ENCODE results near the gene UGT1A7. TPM values are rescaled to one million over a fixed set of nuclear protein-coding genes. Genes with fewer than 3 reads are reported as not detected.

The UGT1A7 gene
- total RNA-seq, 1 donor from 2014 or later, result not detected

DNA sequence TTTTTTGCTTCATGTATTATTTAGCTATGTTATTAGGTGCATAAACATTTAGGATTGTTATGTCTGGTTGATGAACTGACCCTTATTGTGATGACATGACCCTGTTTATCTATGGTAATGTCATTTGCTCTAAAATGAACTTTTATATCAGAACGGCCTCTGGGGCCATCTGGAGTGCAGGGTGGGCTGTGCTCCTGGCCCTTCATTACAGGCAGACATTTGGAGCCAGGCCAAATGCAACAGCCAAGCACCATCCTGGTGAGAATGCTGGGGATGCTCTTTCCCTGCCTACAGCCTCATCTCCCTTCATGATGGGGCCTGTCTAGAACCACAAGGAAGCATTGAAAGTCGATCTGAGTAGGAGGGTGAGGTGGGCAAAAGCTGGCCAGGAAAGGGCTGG is 134.6 kb downstream of the UGT1A7 start:
- Mint-ChIP-seq H3K27ac (no peak overlapping the region), H3K36me3 (ENCODE audit: low read depth) (no peaks in the 10 kb centered on the region), H3K9me3 (no peaks in the 10 kb centered on the region), H3K27me3 (ENCODE audit: low read depth) (peaks cover 14% of the 10 kb centered on the region), H3K4me1 (ENCODE audit: low read depth) (no peaks in the 10 kb centered on the region), H3K4me3 (ENCODE audit: low read depth) (no peak overlapping the region)
- no peak for DNase-seq (ENCODE audit: low spot score)
- intact Hi-C loops (cut with micrococcal nuclease), result no loop called here

DNA sequence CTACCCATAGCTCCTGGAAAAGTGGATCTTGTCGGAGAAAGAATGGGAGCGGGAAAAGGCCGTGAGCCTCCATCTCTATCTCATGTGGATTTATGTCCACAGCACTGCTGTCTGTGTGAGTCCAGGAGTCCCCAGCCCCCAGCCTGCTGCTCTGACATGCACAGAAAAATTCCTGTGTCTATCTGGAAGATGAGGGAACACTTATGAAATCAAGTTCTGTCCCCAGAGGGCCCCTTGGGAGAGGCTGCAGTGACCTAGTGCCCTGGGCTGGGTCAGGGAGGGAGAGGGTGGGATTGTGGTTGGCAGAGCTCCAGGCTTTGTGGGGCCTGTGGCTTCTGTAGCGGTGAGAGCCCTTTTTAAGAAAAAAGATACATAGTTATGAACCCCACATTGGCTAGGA is 135.1 kb downstream of the UGT1A7 start:
- Mint-ChIP-seq H3K36me3 (ENCODE audit: low read depth) (no peaks in the 10 kb centered on the region), H3K4me1 (ENCODE audit: low read depth) (no peaks in the 10 kb centered on the region), H3K9me3 (no peaks in the 10 kb centered on the region), H3K27me3 (ENCODE audit: low read depth) (peaks cover 14% of the 10 kb centered on the region), H3K4me3 (ENCODE audit: low read depth) (no peak overlapping the region), H3K27ac (no peak overlapping the region)
- no peak for DNase-seq (ENCODE audit: low spot score)
- intact Hi-C loops (cut with micrococcal nuclease), result no loop called here

DNA sequence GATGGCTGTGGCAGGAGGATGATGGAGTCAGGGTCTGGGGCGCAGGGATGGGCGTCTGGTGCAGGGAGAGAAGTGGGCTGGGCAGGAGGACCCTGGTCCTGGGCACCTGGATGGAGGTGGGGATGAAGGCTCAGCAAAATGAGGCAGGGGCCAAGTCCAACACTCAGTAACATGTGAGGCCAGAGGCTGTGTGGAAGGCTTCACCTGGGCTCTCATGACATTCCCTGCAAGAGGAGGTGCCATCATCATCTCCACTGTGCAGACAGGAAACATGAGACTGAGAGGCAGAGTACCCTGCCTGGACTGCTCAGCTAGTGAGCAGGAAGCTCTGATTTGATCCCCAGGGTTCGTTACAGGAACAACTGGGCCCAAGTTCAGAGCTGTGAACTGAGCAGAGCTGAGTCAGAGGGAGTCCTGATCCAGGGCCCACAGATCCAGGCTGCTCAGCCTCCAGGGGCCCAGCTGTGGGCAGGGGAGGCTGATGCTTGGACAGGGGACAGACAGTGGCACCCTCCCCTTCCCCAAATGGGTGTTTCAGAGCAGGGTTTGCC is 135.7 kb downstream of the UGT1A7 start:
- Mint-ChIP-seq H3K4me3 (ENCODE audit: low read depth) (no peak overlapping the region), H3K4me1 (ENCODE audit: low read depth) (no peaks in the 10 kb centered on the region), H3K27me3 (ENCODE audit: low read depth) (peaks cover 11% of the 10 kb centered on the region), H3K27ac (no peak overlapping the region), H3K36me3 (ENCODE audit: low read depth) (no peaks in the 10 kb centered on the region), H3K9me3 (no peaks in the 10 kb centered on the region)
- no peak for DNase-seq (ENCODE audit: low spot score)
- intact Hi-C loops (cut with micrococcal nuclease), result no loop called here

DNA sequence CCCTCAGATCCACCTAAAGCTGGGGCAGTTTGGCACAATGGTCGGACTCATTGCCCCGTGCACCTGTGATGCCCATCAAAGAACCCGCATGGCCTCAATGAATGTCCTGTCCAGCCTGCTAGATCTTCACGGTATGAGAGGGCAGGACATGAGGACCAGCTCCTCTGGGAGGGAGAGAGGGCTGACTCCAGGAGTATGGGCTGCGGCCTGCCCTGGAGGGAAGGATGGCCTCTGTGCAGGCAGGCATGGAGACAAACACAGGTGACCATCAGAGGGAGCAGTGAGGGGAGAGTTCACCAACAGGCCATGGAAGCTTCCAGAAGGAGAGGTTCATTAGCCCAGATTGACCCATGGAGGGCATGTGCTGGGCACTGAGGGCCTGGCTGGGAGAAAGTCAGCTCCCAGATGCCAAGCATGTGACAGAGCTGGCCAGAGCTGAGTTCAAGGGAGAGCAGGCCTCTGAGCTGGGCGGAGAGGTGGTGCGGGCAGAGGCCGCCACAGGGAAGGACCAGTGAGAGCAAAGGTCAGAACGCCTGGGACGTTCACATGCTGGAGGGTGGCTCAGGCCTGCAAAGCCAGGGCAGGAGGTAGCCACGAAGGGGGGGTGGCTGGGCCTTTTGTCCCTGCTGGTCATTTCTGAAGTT is 136.4 kb downstream of the UGT1A7 start:
- intact Hi-C loops (cut with micrococcal nuclease), result no loop called here
- no peak overlapping the region for H3K4me3 Mint-ChIP-seq (ENCODE audit: low read depth)
- peaks cover 11% of the 10 kb centered on the region for H3K27me3 Mint-ChIP-seq (ENCODE audit: low read depth)
- H3K27ac Mint-ChIP-seq, result no peak overlapping the region
- H3K4me1 Mint-ChIP-seq (ENCODE audit: low read depth), result no peaks in the 10 kb centered on the region
- no peaks in the 10 kb centered on the region for H3K36me3 Mint-ChIP-seq (ENCODE audit: low read depth)
- DNase-seq (ENCODE audit: low spot score), result no peak
- H3K9me3 Mint-ChIP-seq, result no peaks in the 10 kb centered on the region

DNA sequence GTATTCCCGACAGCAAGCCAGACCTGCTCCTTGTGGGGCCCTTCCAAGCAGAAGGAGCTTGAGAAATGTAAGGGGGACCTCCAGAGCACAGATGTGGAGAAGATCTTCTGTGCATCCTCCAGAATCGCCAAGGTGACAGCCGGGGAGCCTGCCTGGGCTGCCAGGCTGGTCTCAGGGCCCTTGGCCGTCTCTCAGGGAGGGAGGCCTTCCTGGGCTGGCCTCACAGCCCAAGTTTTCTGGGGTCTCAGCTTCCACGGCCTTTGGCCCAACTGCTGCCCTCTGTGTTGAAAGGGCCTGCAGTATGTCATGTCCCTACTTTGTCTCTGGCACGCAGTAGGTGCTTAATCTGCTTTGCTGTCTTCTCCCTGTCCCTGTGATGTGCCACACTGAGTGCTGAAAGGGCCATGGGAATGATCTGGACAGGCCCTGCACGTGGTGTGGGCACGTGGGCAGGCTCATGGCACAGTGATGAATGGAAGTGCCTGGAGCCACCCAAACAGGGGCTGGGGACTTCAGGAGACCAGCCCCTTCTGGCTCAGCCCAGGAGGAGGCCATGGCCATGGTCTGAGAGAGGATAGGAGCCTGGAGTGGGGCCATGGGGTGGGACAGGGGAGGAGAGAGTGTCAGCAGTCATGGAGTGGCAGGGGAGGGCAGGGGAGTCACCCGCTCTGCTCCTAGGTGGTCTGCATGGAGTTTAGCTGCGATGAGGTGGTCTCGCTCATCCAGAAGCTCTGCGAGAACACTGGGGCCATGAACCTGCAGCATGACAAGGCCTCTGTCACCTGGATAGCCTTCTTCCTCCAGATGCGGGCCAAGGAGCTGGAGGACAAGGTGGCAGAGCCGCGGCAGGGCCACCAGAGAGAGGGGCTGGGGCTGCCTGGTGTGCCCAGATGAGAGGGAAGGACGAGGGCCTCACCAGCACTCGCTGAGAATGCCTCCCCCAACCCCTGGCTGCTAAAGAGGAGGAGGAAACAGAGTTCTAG is 137.2 kb downstream of the UGT1A7 start:
- Mint-ChIP-seq H3K9me3 (no peaks in the 10 kb centered on the region), H3K4me3 (ENCODE audit: low read depth) (no peak overlapping the region), H3K27ac (no peak overlapping the region), H3K27me3 (ENCODE audit: low read depth) (peaks cover 8% of the 10 kb centered on the region), H3K36me3 (ENCODE audit: low read depth) (no peaks in the 10 kb centered on the region), H3K4me1 (ENCODE audit: low read depth) (no peaks in the 10 kb centered on the region)
- no peak for DNase-seq (ENCODE audit: low spot score)
- intact Hi-C loops (cut with micrococcal nuclease), result no loop called here

DNA sequence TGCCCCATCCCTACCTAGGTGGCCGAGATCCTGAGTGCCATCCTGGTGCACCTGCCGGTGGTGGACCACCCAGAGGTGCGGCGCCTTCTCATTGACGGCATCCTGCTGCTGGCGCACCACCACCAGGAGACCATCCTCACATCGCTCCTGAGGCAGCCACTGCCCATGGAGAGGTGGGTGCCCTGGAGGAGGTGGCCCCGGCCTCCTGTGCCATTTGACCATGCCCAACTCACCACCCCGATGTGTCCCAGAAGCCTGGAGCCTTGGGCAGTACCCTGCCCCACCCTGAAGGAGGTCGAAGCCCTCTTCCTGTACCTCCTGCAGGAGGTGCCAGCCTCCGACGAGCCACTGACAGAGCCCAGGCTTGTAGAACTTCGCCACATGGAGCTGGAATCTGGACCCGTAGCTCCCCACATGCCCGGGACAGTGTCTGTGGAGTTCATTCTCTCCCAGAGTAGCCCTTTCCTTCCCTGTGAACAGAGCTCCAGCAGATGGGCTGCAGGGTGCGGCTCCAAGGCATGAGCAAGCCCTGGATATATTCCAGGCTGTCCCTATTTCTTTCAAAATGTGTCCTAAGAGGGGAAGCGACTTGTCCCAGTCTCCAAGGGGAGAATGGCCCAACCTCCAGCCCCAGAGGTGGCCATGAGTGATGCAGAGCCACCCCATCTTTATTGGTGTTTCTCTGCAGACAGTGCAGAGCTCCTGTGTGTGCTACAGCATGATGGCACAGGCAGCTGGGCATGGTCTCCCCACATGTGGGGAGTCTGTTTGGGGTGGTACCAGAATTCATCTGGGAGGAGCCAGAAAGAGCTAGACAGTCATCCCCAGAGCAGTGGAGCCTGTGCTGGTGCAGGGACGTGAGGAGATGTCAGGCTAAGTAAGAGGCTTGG is 138.4 kb downstream of the UGT1A7 start:
- H3K27ac Mint-ChIP-seq, result no peak overlapping the region

DNA sequence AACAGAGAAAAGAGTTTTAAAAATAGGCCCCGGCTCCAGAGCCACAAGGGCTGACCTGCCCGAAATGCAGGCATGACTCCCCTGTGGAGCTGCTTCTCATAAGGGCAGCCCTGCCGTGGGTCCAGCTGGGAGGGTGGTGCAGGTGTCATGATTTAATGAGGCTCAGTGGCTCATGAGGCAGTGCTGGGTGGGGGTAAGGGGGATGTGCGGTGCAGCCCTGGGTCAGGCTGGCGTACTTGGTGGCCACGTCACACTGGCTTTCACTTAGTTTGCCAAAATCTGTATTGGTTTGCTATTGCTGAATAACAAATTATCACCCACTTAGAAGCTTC is 139.0 kb downstream of the UGT1A7 start:
- H3K36me3 Mint-ChIP-seq (ENCODE audit: low read depth), result no peaks in the 10 kb centered on the region
- no peak for DNase-seq (ENCODE audit: low spot score)
- intact Hi-C loops (cut with micrococcal nuclease), result no loop called here

More for the DNA sequence above, 138.4 kb downstream of the UGT1A7 start:
- no peaks in the 10 kb centered on the region for H3K36me3 Mint-ChIP-seq (ENCODE audit: low read depth)
- DNase-seq (ENCODE audit: low spot score), result no peak
- no peaks in the 10 kb centered on the region for H3K4me1 Mint-ChIP-seq (ENCODE audit: low read depth)
- no peak overlapping the region for H3K4me3 Mint-ChIP-seq (ENCODE audit: low read depth)
- peaks cover 4% of the 10 kb centered on the region for H3K27me3 Mint-ChIP-seq (ENCODE audit: low read depth)
- intact Hi-C loops (cut with micrococcal nuclease), result no loop called here
- no peaks in the 10 kb centered on the region for H3K9me3 Mint-ChIP-seq

DNA sequence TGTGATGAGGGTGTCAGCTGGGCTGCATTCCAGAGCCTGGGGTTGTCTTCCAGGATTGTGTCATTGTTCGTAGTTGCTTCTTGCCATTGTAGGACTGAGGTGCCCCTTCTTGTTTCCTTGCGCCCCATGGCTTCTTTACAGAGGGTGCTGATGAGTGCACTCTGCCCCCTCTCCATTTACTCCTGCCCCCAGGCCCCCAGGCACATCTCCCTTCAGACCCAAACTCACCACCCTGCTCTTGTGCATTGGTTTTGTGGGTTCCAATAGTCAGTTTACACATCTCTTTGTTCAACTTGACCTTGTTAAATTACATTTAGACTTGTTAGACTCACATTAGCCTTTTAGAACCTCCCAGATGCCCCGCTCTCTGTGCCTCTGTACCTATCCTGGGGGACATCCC is 139.5 kb downstream of the UGT1A7 start:
- Mint-ChIP-seq H3K9me3 (no peaks in the 10 kb centered on the region), H3K27ac (no peak overlapping the region)
- no peak for DNase-seq (ENCODE audit: low spot score)

More for the DNA sequence above, 139.0 kb downstream of the UGT1A7 start:
- H3K9me3 Mint-ChIP-seq, result no peaks in the 10 kb centered on the region
- no peaks in the 10 kb centered on the region for H3K4me1 Mint-ChIP-seq (ENCODE audit: low read depth)
- no peak overlapping the region for H3K27ac Mint-ChIP-seq
- H3K4me3 Mint-ChIP-seq (ENCODE audit: low read depth), result no peak overlapping the region
- H3K27me3 Mint-ChIP-seq (ENCODE audit: low read depth), result peaks cover 4% of the 10 kb centered on the region

DNA sequence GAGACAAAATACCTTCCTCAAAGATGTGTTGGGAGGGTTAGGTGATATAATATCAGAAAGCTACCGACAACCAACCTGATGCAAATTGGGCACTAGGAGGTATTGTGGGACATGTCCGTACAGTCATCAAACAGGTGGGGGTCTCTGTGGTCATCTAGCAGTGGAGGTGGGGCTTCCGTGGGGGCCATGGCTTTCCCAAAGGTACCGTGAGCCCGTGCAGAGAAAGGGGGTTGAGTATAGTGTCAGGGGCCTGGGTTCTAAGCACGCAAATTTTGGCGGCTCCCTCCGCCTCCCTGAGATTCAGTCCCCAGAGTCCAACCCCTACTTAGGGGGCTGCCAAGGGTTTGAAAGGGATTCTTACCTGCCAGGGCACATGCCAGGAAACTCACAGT is 140.0 kb downstream of the UGT1A7 start:
- Mint-ChIP-seq H3K9me3 (no peaks in the 10 kb centered on the region), H3K27ac (no peak overlapping the region), H3K4me1 (ENCODE audit: low read depth) (no peaks in the 10 kb centered on the region), H3K4me3 (ENCODE audit: low read depth) (no peak overlapping the region), H3K27me3 (ENCODE audit: low read depth) (peaks cover 4% of the 10 kb centered on the region), H3K36me3 (ENCODE audit: low read depth) (no peaks in the 10 kb centered on the region)
- DNase-seq (ENCODE audit: low spot score), result no peak
- intact Hi-C loops (cut with micrococcal nuclease), result no loop called here

More for the DNA sequence above, 139.5 kb downstream of the UGT1A7 start:
- Mint-ChIP-seq H3K27me3 (ENCODE audit: low read depth) (peaks cover 4% of the 10 kb centered on the region), H3K36me3 (ENCODE audit: low read depth) (no peaks in the 10 kb centered on the region), H3K4me1 (ENCODE audit: low read depth) (no peaks in the 10 kb centered on the region), H3K4me3 (ENCODE audit: low read depth) (no peak overlapping the region)
- intact Hi-C loops (cut with micrococcal nuclease), result no loop called here

DNA sequence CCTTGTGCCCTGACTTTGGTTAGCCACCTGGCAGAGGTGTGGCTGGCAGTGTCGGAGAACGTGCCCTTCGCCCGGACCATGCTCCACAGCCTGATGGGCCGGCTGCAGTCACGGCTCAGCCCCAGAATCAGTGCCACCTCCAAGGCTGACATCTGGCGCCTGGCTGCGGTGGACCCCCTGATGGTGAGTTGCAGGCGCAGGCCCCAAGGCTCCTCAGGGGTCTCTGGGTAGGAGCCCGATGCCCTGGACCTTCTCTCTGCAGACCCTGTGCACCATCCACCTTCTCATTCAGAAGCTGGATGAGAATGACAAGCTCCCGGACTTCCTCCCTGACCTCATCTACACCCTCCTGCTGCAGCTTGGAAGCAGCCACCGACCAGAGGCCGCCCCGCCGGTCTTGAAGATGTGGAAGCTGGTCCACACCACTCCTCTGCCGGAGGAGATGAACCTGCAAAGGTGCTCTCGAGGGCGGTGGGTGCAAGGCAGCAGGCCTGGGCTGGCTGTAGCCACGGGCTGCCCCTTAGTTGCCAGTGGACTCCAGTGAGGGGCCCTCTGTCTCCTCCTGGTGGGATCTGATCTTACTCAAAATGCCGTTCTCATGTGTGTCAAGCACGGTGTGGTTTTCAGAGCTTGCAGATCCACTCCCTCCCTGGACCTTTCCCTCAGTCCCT is 140.5 kb downstream of the UGT1A7 start:
- Mint-ChIP-seq H3K27me3 (ENCODE audit: low read depth) (peaks cover 4% of the 10 kb centered on the region), H3K27ac (no peak overlapping the region), H3K4me1 (ENCODE audit: low read depth) (no peaks in the 10 kb centered on the region), H3K36me3 (ENCODE audit: low read depth) (no peaks in the 10 kb centered on the region), H3K9me3 (no peaks in the 10 kb centered on the region), H3K4me3 (ENCODE audit: low read depth) (no peak overlapping the region)
- DNase-seq (ENCODE audit: low spot score), result no peak
- intact Hi-C loops (cut with micrococcal nuclease), result no loop called here

Measured in activated T-helper 2 cell treated with anti-CD3 and anti-CD28 coated beads, Interferon-gamma antibody, Interleukin-2, Interleukin-4, amounts not matched to agents 10 μg/mL and 5 μg/mL and 100 μg/mL, durations not matched to agents 14 hours and 24 hours and 36 hours (primary cell).